Suprapubic skin (tissue), 4 donors: ENCODE measurements around the gene LPAR3. TPM values are rescaled to one million over a fixed set of nuclear protein-coding genes. Genes with fewer than 3 reads are reported as not detected.

Experiments
- DNase-seq, 2 donors: peaks; one replicate each; pipeline ENCODE4 v3.0.0-alpha.2; 2019; ENCODE audit warnings: low spot score in 2 of 2
- H3K27ac ChIP-seq: fragments of 200-600 bp; sonication (generic); one replicate; pipeline ENCODE4 v1.5.1; 2019
- H3K27me3 ChIP-seq: fragments of 200-600 bp; sonication (generic); one replicate; pipeline ENCODE4 v1.5.1; 2019
- H3K36me3 ChIP-seq: fragments of 200-600 bp; sonication (generic); one replicate; pipeline ENCODE4 v1.5.1; 2019
- H3K4me1 ChIP-seq: fragments of 200-600 bp; sonication (generic); one replicate; pipeline ENCODE4 v1.5.1; 2019
- H3K4me3 ChIP-seq: fragments of 200-600 bp; sonication (generic); one replicate; pipeline ENCODE4 v1.5.1; 2019; ENCODE audit warnings: mild to moderate bottlenecking
- H3K9me3 ChIP-seq: fragments of 200-600 bp; sonication (generic); one replicate; pipeline ENCODE4 v1.5.1; 2019
- EP300 ChIP-seq: sonication (generic); formaldehyde crosslinking; IDR thresholded peaks from one replicate; pipeline ENCODE4 v1.6.1; 2017; ENCODE audit warnings: antibody characterized with exemption
- POLR2A ChIP-seq, 2 donors: fragments of 450-650 bp; IDR thresholded peaks; one replicate each; pipeline ENCODE4 v1.6.1; 2017; ENCODE audit warnings: antibody characterized with exemption in 2 of 2, mild to moderate bottlenecking in 2 of 2, moderate library complexity in 2 of 2
- POLR2AphosphoS5 ChIP-seq, 3 donors: sonication (generic); formaldehyde crosslinking; IDR thresholded peaks; one replicate each; pipeline ENCODE4 v1.6.1; 2017; ENCODE audit warnings: antibody characterized with exemption in 3 of 3
- WGBS: methylation state at CpG from one replicate; pipeline ENCODE4 v1.1.5; 2018; 5-methylcytosine and 5-hydroxymethylcytosine counted together
- total RNA-seq, 4 donors: library from RNA; depleted of rRNA; stranded (reverse); fragments of >200 nt; gene quantifications; one replicate each; pipeline ENCODE4 v1.1.0, GENCODE V29; 2016
- TF ChIP-seq, protein P1 (sequence below), 2 donors: fragments of 200-600 bp in 1 of 2; fragments of 450-650 bp in 1 of 2; sonication (generic) in 1 of 2; IDR thresholded peaks; one replicate each; pipeline ENCODE4 v1.5.1; 2016 to 2019; ENCODE audit warnings: antibody characterized with exemption in 2 of 2, mild to moderate bottlenecking in 1 of 2, moderate library complexity in 1 of 2

The LPAR3 gene
- total RNA-seq, 4 donors from 2014 or later: 13.9 to 25.1 (median 17.7) TPM

GRCh38 chr1:84847253-84848250, 45.5 kb downstream of the LPAR3 start:
- DNase-seq: peak in 1 of 2 donors; percentile 75
- Histone ChIP-seq H3K27me3 (no peaks in the 10 kb centered on the region), H3K4me3 (no peak overlapping the region), H3K9me3 (no peaks in the 10 kb centered on the region), H3K4me1 (peaks cover 24% of the 10 kb centered on the region), H3K27ac (no peak overlapping the region), H3K36me3 (no peaks in the 10 kb centered on the region)
- 23% methylated on average over 4 of the region's 5 CpGs for WGBS
- TF ChIP-seq POLR2A (IDR thresholded peaks at IDR 0.05): no peak
- TF ChIP-seq, protein P1, sequence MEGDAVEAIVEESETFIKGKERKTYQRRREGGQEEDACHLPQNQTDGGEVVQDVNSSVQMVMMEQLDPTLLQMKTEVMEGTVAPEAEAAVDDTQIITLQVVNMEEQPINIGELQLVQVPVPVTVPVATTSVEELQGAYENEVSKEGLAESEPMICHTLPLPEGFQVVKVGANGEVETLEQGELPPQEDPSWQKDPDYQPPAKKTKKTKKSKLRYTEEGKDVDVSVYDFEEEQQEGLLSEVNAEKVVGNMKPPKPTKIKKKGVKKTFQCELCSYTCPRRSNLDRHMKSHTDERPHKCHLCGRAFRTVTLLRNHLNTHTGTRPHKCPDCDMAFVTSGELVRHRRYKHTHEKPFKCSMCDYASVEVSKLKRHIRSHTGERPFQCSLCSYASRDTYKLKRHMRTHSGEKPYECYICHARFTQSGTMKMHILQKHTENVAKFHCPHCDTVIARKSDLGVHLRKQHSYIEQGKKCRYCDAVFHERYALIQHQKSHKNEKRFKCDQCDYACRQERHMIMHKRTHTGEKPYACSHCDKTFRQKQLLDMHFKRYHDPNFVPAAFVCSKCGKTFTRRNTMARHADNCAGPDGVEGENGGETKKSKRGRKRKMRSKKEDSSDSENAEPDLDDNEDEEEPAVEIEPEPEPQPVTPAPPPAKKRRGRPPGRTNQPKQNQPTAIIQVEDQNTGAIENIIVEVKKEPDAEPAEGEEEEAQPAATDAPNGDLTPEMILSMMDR (IDR thresholded peaks at IDR 0.05): no peak
- no peak for TF ChIP-seq POLR2AphosphoS5 (IDR thresholded peaks at IDR 0.05)
- TF ChIP-seq EP300: no peak

DNA sequence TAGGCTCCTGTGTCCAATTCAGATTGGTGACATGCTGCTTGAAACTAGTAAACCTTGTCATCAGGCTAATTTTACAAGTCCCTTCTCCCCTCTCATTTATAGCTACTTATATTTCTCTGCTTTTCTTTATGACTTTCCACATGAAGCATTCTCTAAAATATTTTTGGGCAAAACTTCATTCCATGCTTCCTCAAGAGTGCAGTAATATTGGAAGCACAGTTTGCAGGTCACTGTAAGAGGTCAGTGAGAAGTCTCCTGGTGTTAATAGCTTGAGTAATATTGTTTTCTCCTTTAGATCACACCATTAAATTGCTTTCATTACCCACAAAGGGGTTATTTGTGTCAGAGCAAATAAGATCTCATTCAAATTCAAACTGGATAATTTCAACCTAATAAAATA, 46.6 kb downstream of the LPAR3 start:
- Histone ChIP-seq H3K4me1 (peaks cover 29% of the 10 kb centered on the region), H3K36me3 (no peaks in the 10 kb centered on the region), H3K27ac (no peak overlapping the region), H3K4me3 (no peak overlapping the region), H3K9me3 (no peaks in the 10 kb centered on the region), H3K27me3 (no peaks in the 10 kb centered on the region)
- no peak for DNase-seq
- TF ChIP-seq EP300: no peak
- no peak for TF ChIP-seq POLR2A (IDR thresholded peaks at IDR 0.05)
- TF ChIP-seq, protein P1 (IDR thresholded peaks at IDR 0.05): no peak
- no peak for TF ChIP-seq POLR2AphosphoS5 (IDR thresholded peaks at IDR 0.05)

GRCh38 chr1:84845357-84845756, 47.6 kb downstream of the LPAR3 start:
- WGBS: 90% methylated on average over 2 of the region's 2 CpGs
- no peak overlapping the region for H3K4me3 ChIP-seq

DNA sequence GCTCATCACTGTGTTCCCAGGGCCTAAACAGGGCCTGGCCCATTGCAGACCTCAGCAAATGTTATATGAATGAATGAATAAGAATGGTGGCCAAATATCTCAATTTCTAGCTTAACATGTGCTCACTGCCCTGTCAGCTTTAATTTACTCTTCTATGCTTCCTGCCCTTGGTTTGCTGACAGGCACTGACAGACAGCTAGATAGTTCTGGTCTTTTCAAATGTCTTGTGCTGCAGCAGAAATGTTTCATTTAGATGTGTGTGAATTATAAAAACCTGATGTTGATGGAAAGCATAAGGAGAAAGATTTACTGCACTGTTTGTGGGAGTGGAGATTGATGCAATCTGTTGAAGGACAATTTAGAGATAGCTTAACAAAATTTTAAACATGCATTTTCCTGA, 48.9 kb downstream of the LPAR3 start:
- Histone ChIP-seq H3K27ac (peak overlapping the region; percentile 81), H3K36me3 (no peaks in the 10 kb centered on the region), H3K27me3 (no peaks in the 10 kb centered on the region), H3K4me1 (peaks cover 36% of the 10 kb centered on the region), H3K9me3 (no peaks in the 10 kb centered on the region), H3K4me3 (no peak overlapping the region)
- TF ChIP-seq, protein P1 (IDR thresholded peaks at IDR 0.05): no peak
- TF ChIP-seq POLR2A (IDR thresholded peaks at IDR 0.05) (no peak), EP300 (no peak), POLR2AphosphoS5 (IDR thresholded peaks at IDR 0.05) (no peak)
- no peak for DNase-seq

More at GRCh38 chr1:84845357-84845756, 47.6 kb downstream of the LPAR3 start:
- Histone ChIP-seq H3K36me3 (no peaks in the 10 kb centered on the region), H3K9me3 (no peaks in the 10 kb centered on the region), H3K27me3 (no peaks in the 10 kb centered on the region), H3K27ac (no peak overlapping the region), H3K4me1 (peaks cover 34% of the 10 kb centered on the region)
- no peak for TF ChIP-seq POLR2AphosphoS5 (IDR thresholded peaks at IDR 0.05)
- TF ChIP-seq EP300: no peak
- TF ChIP-seq POLR2A (IDR thresholded peaks at IDR 0.05): no peak
- TF ChIP-seq, protein P1 (IDR thresholded peaks at IDR 0.05): no peak
- DNase-seq: no peak

DNA sequence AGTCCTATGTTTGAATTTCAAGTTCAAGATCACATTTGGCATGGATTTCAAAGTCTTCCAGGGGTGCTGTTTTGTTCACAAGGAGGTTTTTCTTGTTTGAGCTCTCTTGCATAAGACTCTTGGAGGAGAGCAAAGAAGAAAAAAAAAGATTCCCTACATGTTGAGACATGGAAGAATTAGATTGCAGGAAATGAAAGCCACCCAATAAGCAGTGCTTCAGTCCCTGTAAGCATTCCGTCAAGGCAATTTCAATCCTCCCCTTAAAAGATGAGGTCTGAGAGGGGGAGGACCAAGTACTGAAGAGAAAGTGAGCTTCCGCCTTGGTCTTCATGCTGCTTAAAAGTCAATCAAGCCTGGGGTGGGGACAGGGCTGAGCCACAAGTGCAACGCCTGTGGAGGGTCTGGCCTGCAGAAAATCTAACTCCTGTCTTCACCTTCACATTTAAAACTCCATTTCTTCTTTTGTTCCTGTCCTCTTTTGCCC, 50.2 kb downstream of the LPAR3 start:
- no peaks in the 10 kb centered on the region for H3K9me3 ChIP-seq
- H3K27ac ChIP-seq: peak overlapping the region; percentile 81
- H3K27me3 ChIP-seq: no peaks in the 10 kb centered on the region
- no peak for TF ChIP-seq EP300
- TF ChIP-seq POLR2A (IDR thresholded peaks at IDR 0.05): no peak
- no peak for TF ChIP-seq POLR2AphosphoS5 (IDR thresholded peaks at IDR 0.05)
- TF ChIP-seq, protein P1 (IDR thresholded peaks at IDR 0.05): no peak
- DNase-seq: no peak
- H3K4me3 ChIP-seq: no peak overlapping the region
- peaks cover 34% of the 10 kb centered on the region for H3K4me1 ChIP-seq
- no peaks in the 10 kb centered on the region for H3K36me3 ChIP-seq
- WGBS: 50% methylated on average over 3 of the region's 3 CpGs
